HCT116 (cell line): Measurements from ENCODE around the gene FIP1L1. TPM values are rescaled to one million over a fixed set of nuclear protein-coding genes. Genes with fewer than 3 reads are reported as not detected.
A peak's percentile ranks its signal among the peaks of the same experiment; 100 is the strongest.

ENCODE experiments used
- ATAC-seq: fragments of 200-7000 bp; cut with Tn5 transposase; 2 replicates; pipeline ENCODE4 v1.9.1; 2020; ENCODE audit warnings: mild to moderate bottlenecking, moderate library complexity
- BruUV-seq: library from RNA; stranded (reverse); fragments of 400-500 nt; replicated peaks from 2 replicates; lab custom pipeline; 2021; lab: Mats Ljungman, UMichigan
- CTCF ChIA-PET: fragments of 300-600 bp; sonication (Branson Sonifier 250); formaldehyde crosslinking; loops from one replicate; lab custom pipeline; 2021; ENCODE audit warnings: antibody characterized with exemption; lab: Charles Lee
- POLR2A ChIA-PET: fragments of 300-600, 350-600 bp; sonication (Branson Sonifier 250); formaldehyde crosslinking; loops from one replicate; lab custom pipeline; 2021; ENCODE audit warnings: antibody characterized with exemption; lab: Charles Lee
- RAD21 ChIA-PET, 2 experiments: fragments of 300-600 bp; sonication (Branson Sonifier 250); formaldehyde crosslinking; loops; one replicate each; lab custom pipeline; 2023; ENCODE audit warnings: low total read pairs in 2 of 2; ENCODE audit not compliant: uncharacterized antibody in 2 of 2, unreplicated experiment in 2 of 2, low non-redundant PET in 1 of 2; lab: Charles Lee
- DNase-seq: peaks from one replicate; pipeline ENCODE4 v3.0.0-alpha.2; 2010; ENCODE audit warnings: low read depth, low spot score
- H2AFZ ChIP-seq: fragments of 200-600 bp; shearing (Covaris generic), sonication (generic); 2 replicates; pipeline ENCODE4 v1.6.1; 2017; ENCODE audit warnings: low read depth, mixed run types, mixed read lengths, antibody characterized with exemption, low read length; ENCODE audit not compliant: poor library complexity, severe bottlenecking
- H3K27ac ChIP-seq: 2 replicates; pipeline ENCODE4 v1.5.1; 2012; ENCODE audit warnings: low read depth, low read length
- H3K27me3 ChIP-seq: fragments of 200-600 bp; sonication (generic); 2 replicates; pipeline ENCODE4 v1.6.1; 2016; ENCODE audit warnings: mixed run types, low read length, mixed read lengths; ENCODE audit not compliant: insufficient read depth
- H3K36me3 ChIP-seq, 2 experiments: fragments of 200-500 bp in 1 of 2; fragments of 200-600 bp in 1 of 2; sonication (Bioruptor generic) in 1 of 2; sonication (generic) in 1 of 2; 2 replicates each; pipeline versions ENCODE4 v1.5.1 to v1.6.1; 2014 to 2016; ENCODE audit warnings: low read length in 2 of 2, inconsistent platforms in 1 of 2, mixed read lengths in 1 of 2, mixed run types in 1 of 2; ENCODE audit not compliant: insufficient read depth in 2 of 2, control insufficient read depth in 1 of 2
- H3K4me1 ChIP-seq, 2 experiments: fragments of 200-600 bp in 1 of 2; sonication (generic) in 1 of 2; 2 replicates each; pipeline versions ENCODE4 v1.5.1 to v1.6.1; 2012 to 2017; ENCODE audit warnings: low read length in 2 of 2, inconsistent platforms in 1 of 2, mild to moderate bottlenecking in 1 of 2, mixed read lengths in 1 of 2, mixed run types in 1 of 2, moderate library complexity in 1 of 2; ENCODE audit not compliant: insufficient read depth in 2 of 2, control insufficient read depth in 1 of 2
- H3K4me2 ChIP-seq: fragments of 200-600 bp; sonication (generic); 2 replicates; pipeline ENCODE4 v1.6.1; 2017; ENCODE audit warnings: mixed run types, low read length, mixed read lengths
- H3K4me3 ChIP-seq, 2 experiments: fragments of 200-600 bp in 1 of 2; sonication (generic) in 1 of 2; replicated peaks in 1 of 2; 2 replicates each; pipeline ENCODE4 v1.5.1; 2011 to 2016; ENCODE audit warnings: low read length in 2 of 2, control low read depth in 1 of 2, low read depth in 1 of 2, mild to moderate bottlenecking in 1 of 2, mixed read lengths in 1 of 2, mixed run types in 1 of 2
- H3K79me2 ChIP-seq: fragments of 200-600 bp; sonication (generic); 2 replicates; pipeline ENCODE4 v1.6.1; 2017; ENCODE audit warnings: mild to moderate bottlenecking, mixed run types, low read length, moderate library complexity, mixed read lengths; ENCODE audit not compliant: insufficient read depth
- H3K9ac ChIP-seq: fragments of 200-600 bp; sonication (generic); 2 replicates; pipeline ENCODE4 v1.6.1; 2016; ENCODE audit warnings: low read length, mixed read lengths
- H3K9me2 ChIP-seq: fragments of 200-600 bp; sonication (generic), shearing (Covaris generic); 2 replicates; pipeline ENCODE4 v1.6.1; 2017; ENCODE audit warnings: mixed run types, mild to moderate bottlenecking, moderate library complexity; ENCODE audit not compliant: insufficient read depth
- H3K9me3 ChIP-seq, 2 experiments: fragments of 200-500 bp in 1 of 2; fragments of 200-600 bp in 1 of 2; sonication (Bioruptor generic) in 1 of 2; sonication (generic) in 1 of 2; 2 replicates each; pipeline ENCODE4 v1.6.1; 2014 to 2017; ENCODE audit warnings: low read length in 2 of 2, mixed read lengths in 2 of 2, inconsistent platforms in 1 of 2, low read depth in 1 of 2, mild to moderate bottlenecking in 1 of 2, mixed run types in 1 of 2, moderate library complexity in 1 of 2; ENCODE audit not compliant: control insufficient read depth in 1 of 2, insufficient read depth in 1 of 2
- H4K20me1 ChIP-seq: fragments of 200-600 bp; sonication (generic), shearing (Covaris generic); 2 replicates; pipeline ENCODE4 v1.6.1; 2017; ENCODE audit warnings: mixed run types, mild to moderate bottlenecking, moderate library complexity; ENCODE audit not compliant: insufficient read depth
- CEBPB ChIP-seq: IDR thresholded peaks from 2 replicates; pipeline ENCODE4 v1.6.1; 2012; ENCODE audit warnings: low read depth
- CTCF ChIP-seq, 3 experiments: fragments of 200-600 bp in 1 of 3; sonication (generic) in 1 of 3; IDR thresholded peaks in 2 of 3; conservative IDR thresholded peaks in 1 of 3; 2 replicates each; pipeline ENCODE4 v1.5.1; 2012 to 2017; ENCODE audit warnings: low read depth in 2 of 3, low read length in 2 of 3, antibody characterized with exemption in 1 of 3, borderline replicate concordance in 1 of 3, control low read depth in 1 of 3, mild to moderate bottlenecking in 1 of 3, mixed read lengths in 1 of 3, mixed run types in 1 of 3, moderate library complexity in 1 of 3; ENCODE audit not compliant: insufficient read depth in 1 of 3
- RAD21 ChIP-seq: IDR thresholded peaks from 2 replicates; pipeline ENCODE4 v1.6.1; 2012; ENCODE audit warnings: low read depth, mild to moderate bottlenecking
- SP1 ChIP-seq: IDR thresholded peaks from 2 replicates; pipeline ENCODE4 v1.6.1; 2012; ENCODE audit warnings: low read depth
- ZNF274 ChIP-seq: fragments of 200-500 bp; sonication (Bioruptor generic); IDR thresholded peaks from 2 replicates; pipeline ENCODE4 v1.6.1; 2014; ENCODE audit warnings: mild to moderate bottlenecking, low read depth, low read length, inconsistent platforms
- intact Hi-C: fragments of 100-400 bp; cut with micrococcal nuclease; formaldehyde crosslinking; loops from 2 replicates; pipeline ENCODE4 v1.10.0; 2022
- total RNA-seq: library from RNA; stranded (reverse); gene quantifications from one replicate; pipeline ENCODE4 v1.2.1, GENCODE V29; 2021; ENCODE audit not compliant: unreplicated experiment

The FIP1L1 gene
- total RNA-seq, 1 experiment from 2014 or later = 63.6 TPM

GRCh38 chr4:53502094-53502493 lies 124.7 kb downstream of the FIP1L1 start:
- no peak for ATAC-seq
- TF ChIP-seq ZNF274 (no peak), SP1 (no peak), RAD21 (no peak)
- TF ChIP-seq, all 23 proteins: peak for 0
- Histone ChIP-seq H3K9me3 (no peaks in the 10 kb centered on the region), H3K36me3 (no peaks in the 10 kb centered on the region), H4K20me1 (no peaks in the 10 kb centered on the region), H3K4me1 (no peaks in the 10 kb centered on the region), H3K9me2 (no peaks in the 10 kb centered on the region), H3K27ac (no peak overlapping the region), H3K4me3 (no peak overlapping the region), H2AFZ (no peak overlapping the region), H3K79me2 (no peaks in the 10 kb centered on the region), H3K4me2 (no peak overlapping the region), H3K9ac (no peak overlapping the region), H3K27me3 (no peaks in the 10 kb centered on the region)
- no TSS peak for BruUV-seq
- CTCF ChIA-PET = no interaction called here
- intact Hi-C loops = no loop called here
- POLR2A ChIA-PET = no interaction called here
- RAD21 ChIA-PET = no interaction called here
- DNase-seq = no peak

GRCh38 chr4:53505947-53506346 lies 128.5 kb downstream of the FIP1L1 start:
- Histone ChIP-seq H3K9ac (no peak overlapping the region), H3K79me2 (no peaks in the 10 kb centered on the region), H3K36me3 (no peaks in the 10 kb centered on the region), H4K20me1 (no peaks in the 10 kb centered on the region), H2AFZ (no peak overlapping the region), H3K27me3 (no peaks in the 10 kb centered on the region; the same call in 1 of the 2 replicates), H3K27ac (no peak overlapping the region), H3K4me2 (no peak overlapping the region), H3K9me3 (no peaks in the 10 kb centered on the region), H3K4me1 (no peaks in the 10 kb centered on the region), H3K4me3 (no peak overlapping the region), H3K9me2 (no peaks in the 10 kb centered on the region)
- intact Hi-C loops = no loop called here
- TF ChIP-seq CEBPB (no peak), CTCF (IDR thresholded peaks at IDR 0.05 in 2 of 3, conservative IDR thresholded peaks at IDR 0.05 in 1 of 3; ENCODE audit: borderline replicate concordance in 1 of 3, insufficient read depth in 1 of 3, low read depth in 2 of 3, low read length in 2 of 3) (peak in 2 of 3 experiments; percentile 3 to 18; a peak in 2 of 6 replicates), RAD21 (peak; percentile 38)
- DNase-seq = no peak
- no TSS peak for BruUV-seq
- no peak for ATAC-seq
- POLR2A ChIA-PET = no interaction called here
- CTCF ChIA-PET = interaction anchor here (1.1 to 1.7 kb wide), 2 partner anchors 95 to 299 kb away, joined by 4 to 12 read pairs; no protein-coding TSS in a partner anchor
- RAD21 ChIA-PET = no interaction called here
